ENCODE data around the gene KRTAP10-4.
"Not testable (repeated sequence)": the region's sequence is repeated elsewhere in the genome, so short reads cannot be mapped to it uniquely, and the experiment has no call there.

The KRTAP10-4 gene

DNA sequence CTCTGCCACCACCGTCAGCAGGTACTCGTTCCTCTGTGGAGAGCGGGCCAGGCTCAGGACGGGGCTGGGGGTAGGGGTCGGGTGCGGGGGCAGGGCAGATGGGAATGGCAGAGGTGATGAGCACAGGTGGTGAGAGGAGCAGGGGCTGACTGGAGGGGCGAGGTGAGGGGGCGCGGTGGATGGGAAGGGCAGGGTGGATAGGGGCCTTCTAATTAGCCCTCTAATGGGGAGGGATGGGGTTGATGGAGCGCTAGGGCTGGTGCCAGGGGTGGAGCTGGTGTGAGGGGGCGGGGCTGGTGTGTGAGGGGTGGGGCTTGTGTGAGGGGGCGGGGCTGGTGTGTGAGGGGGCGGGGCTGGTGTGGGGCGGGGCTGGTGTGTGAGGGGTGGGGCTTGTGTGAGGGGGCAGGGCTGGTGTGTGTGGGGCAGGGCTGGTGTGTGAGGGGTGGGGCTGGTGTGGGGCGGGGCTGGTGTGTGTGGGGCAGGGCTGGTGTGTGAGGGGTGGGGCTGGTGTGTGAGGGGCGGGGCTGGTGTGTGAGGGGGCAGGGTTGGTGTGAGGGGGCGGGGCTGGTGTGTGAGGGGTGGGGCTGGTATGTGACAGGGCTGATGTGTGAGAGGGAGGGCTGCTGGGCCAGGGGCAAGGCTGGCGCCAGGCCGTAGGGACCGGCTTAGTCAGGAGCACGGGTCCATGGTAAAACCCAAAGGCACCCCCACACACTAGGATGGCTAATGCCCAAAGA is 39.5 kb upstream of the KRTAP10-4 start:
- DNase-seq (ENCODE audit: low read depth in 2 of 2): no peak

DNA sequence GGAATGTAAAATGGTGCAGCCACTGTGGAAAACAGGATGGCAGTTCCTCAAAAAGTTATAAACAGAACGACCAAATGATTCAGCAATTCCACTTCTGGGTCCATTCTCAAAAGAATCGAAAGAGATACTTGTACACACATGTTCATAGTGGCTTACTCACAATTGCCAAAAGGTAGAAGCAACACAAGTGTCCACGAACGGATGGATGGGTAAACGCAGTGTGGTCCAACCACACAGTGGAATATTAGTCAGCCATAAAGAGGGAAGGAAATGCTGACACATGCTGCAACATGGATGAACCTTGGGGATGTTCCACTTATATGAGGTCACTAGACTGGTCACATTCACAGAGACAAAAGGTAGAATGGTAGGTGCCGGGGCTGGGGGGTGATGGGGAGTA is 38.8 kb upstream of the KRTAP10-4 start:
- no peak for DNase-seq (ENCODE audit: low read depth in 2 of 2)

DNA sequence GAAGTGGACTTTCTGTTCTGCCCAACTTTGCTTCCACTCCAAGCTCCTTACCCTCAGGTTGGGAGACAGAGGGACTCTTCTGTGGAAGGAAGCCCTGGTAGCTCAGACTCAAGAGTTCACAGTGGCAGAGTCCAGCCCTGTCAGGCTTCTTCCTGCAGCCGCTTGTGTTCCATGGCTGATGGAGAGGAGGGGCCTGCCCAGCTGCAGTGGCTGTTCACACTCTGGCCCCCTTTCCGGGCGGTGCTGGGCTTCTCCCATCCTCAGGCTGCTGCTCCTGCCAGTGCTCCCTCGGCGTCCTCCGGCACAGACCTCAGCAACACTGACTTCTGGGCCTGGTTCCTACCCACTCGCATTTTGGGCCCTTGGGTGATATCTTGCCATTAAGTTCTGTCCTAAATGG is 37.6 kb upstream of the KRTAP10-4 start:
- no peak for DNase-seq (ENCODE audit: low read depth in 2 of 2)

DNA sequence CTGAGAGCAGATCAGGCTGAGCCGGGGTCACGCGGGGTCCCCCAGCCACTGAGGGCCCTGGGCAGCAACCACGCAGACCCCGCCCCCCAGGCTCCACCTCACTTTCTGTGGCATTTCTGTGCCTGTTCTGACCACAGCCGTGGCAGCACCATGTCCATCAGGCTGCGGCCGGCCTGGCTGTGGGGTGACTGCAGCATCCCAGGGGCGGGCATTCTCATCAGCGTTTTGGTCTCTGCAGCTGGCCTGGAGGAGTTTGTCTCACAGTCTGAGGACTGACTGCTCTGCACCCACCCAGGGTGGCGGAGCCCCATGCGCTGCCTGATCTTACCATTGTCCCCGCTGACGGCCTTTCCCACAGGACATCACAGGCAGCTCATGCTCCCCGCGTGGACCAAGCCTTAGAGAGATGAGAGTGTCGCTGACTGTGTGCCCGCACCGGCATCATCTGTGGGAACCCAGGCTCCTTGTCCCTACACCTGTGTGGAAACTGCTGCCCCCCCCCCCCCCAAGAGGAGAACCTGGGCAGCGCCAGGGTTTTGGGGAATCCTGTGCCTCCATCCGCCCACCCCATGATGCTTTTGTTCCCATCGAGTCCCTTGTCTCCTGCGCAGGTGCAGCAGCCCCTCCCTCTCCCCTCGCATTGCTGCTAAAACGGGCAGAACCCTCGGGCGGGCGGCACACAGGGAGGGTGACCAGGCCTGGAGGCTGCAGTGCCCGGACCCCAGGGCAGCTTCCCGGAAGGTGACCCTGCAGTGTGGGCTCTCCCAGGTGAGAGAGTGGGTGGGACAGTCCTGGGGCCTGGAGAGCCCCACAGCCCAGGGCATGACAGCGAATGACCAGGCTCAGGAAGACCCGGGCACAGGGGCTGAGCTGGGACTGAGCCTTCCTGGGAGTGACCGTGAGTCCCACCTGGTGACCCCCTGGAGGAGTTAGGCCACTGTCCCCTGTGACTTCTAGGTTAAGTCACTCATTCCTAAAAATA is 35.3 kb upstream of the KRTAP10-4 start:
- no peak for DNase-seq (ENCODE audit: low read depth in 2 of 2)

DNA sequence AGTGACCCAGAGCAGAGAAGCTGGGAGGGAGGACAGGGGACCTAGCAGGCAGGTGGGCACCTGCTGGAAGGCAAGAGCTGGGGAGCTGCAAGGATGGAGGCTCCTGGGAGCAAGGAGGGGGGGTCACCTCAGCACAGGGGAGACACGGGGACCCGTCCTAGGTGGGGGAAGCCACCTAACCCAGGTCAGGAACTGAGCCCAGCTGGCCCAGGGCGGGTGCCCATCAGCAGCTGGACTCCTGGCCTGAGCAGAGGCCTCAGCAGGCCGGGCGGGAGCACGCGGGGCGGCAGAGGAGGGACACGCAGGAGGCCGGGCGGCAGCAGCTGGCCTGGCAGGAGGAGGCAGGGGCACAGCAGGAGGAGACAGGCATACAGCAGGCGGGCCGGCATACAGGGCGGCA is 34.5 kb upstream of the KRTAP10-4 start:
- DNase-seq (ENCODE audit: low read depth in 2 of 2): no peak

DNA sequence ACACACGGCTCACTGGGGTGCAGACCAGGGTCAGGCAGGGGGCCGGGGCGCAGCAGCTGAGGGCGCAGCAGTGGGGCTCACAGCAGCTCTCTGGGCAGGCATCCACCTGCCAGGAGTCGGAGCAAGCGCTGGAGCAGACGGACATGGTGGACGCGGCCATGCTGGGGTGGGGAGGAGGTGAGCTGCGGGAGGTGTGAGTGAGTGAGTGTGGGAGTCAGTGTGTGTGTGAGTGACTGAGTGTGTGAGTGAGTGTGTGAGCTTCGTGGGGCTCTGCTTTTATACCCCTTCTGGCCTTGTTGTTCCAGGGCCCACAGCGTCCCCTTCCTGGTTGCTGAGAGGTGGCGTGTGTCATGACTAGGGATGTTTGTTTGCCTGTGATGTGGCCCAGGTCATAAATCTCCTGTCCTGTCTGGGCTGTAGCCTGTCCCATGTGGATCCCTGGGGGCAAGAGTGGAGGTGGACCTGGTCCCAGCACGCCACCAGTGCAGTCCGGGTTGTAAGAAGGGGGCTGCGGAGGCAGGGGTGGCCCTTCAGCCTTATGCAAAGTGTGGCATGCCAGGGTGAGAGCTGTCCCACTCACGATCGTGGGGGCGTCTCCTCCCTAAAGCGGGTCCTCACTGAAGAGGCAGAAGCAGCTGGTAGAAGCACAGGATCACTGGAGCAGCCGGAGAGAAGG is 33.4 kb upstream of the KRTAP10-4 start, which contains the start of gene KRTAP10-1:
Gene KRTAP10-1 (minus strand): TSS at position 205 of the 676 bp plus-strand sequence. CDS start 45 bp downstream, at position 160.
- DNase-seq (ENCODE audit: low read depth in 2 of 2): no peak

DNA sequence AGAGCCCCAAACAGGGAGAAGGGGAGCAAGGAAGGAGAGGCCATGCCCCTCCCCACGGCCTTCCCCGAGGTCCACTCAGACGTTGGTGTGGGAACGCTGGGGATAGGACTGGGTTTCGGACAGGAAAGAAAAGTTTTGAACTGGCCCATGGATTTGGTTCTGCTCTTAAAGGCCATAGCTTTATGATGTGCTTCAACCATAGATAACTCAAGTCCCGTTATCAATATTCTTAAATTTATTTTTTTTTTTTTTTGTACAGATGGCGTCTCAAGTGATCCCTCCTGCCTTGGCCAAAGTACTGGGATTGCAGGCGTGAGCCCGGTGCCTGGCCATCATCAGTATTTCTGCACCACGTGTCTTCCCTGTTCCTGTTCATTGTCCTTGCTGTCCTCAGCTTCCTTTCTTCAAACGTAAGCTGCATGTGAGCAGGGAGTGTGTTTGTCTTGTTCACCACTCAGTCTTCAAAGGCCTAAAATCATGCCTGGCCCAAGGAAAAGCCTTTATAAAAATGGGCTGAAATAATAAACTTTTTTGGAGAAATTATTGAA is 32.7 kb upstream of the KRTAP10-4 start:
- no peak for DNase-seq (ENCODE audit: low read depth in 2 of 2)

DNA sequence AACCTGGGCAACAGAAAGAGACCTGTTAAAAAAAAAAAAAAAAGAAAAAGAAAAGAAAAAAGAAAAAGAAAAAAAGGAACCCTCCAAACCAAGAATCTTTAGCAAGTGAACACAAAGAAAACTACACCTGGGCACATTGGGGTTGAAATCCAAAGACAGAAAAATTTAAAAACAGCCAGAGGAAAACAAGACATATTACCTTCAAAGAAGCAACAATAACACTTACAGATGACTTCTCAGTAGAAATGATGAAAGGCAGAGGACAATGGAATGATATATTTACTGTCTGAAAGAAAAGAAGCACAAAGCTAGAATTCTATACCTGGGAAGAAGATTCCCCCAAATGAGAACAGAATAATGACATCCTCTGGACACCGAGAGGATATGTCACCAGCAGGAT is 30.8 kb upstream of the KRTAP10-4 start:
- DNase-seq (ENCODE audit: low read depth in 2 of 2): no peak

DNA sequence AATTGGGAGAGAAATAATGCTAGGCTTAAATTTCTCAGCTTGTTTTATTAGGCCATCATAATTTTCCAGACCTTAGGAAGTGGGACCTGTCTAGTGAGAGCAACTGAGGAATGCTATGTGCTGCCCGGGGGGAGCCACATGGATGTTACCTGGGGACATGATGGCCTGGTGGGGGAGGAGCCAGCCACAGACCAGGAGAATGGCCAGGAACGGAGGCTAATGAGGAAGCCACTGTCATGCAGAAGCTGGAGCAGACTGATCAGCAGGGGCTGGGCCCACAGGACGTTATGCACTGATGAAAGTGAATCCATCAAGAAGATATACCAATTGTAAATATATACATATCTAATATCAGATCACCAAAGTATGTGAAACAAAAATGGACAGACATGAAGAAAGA is 29.0 kb upstream of the KRTAP10-4 start:
- DNase-seq (ENCODE audit: low read depth in 2 of 2): no peak

DNA sequence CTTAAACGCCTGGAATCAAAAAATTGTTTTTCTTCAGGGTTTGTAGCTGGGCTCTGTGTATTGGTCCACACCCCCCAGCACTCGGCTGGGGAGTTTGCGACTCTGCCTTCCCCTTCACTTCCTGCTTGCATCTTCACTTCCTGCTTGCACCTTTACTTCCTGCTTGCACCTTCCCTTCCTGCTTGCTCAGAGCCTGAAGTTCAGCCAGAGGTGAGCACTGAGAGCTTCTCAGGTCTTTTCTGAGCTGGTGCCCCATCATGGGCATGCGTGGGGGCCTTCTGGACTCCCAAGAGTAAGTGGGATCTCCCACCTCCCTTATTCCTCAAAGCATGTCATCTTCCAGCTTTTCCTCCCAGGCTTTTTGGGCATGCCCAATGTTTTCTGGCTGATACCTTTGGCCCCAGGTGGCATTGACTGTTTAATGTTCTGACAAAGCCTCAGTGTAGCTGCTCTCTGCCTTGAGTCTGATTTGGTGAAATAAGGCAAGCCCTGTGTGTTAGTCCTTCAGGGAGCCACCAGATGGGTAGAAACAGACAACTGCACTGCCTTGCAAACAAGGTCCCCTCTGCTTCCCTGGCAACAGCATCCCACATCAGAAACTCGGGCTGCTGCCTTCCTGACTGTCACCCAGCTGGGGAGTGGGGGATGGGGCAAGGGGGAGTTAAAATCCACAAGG is 25.7 kb upstream of the KRTAP10-4 start:
- DNase-seq (ENCODE audit: low read depth in 2 of 2): no peak

DNA sequence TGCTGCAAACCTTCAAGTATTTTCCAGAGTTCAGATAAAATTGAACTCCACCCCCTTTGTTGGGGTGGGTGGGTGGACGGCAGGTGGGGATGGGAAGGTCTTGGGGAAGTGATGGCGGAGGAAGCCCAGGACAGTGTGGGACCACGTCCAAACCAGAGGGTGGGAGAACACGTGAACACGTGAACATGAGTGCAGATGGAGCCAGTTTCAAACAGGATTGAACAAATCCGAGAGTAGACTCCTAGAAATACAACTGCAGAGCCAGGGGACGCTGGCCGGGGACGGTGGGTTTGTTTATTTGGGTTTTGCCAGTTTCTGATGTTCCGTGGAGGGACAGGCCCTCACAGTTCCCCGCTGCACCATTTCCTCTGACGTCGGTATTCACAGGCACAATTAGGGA is 25.1 kb upstream of the KRTAP10-4 start:
- no peak for DNase-seq (ENCODE audit: low read depth in 2 of 2)

DNA sequence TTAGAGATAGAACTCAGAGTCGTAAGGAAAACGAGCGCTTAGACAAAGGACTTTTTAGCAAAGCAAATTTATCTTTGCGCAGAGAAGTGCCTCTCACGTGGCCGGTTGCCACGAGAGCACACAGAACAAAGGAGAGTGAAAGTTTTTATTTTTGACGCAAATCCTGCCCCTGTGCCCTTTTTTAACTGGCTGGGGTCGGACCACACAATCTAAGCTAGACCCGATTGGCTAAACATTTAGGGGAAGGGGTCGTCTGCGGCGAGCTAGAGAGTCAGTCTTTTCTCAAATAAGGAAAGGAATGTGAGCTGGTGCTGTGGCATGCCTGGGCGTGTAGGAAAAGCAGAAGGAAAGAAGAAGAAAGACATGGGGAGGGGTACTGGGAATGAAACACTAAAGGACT is 24.6 kb upstream of the KRTAP10-4 start:
- DNase-seq (ENCODE audit: low read depth in 2 of 2): no peak

DNA sequence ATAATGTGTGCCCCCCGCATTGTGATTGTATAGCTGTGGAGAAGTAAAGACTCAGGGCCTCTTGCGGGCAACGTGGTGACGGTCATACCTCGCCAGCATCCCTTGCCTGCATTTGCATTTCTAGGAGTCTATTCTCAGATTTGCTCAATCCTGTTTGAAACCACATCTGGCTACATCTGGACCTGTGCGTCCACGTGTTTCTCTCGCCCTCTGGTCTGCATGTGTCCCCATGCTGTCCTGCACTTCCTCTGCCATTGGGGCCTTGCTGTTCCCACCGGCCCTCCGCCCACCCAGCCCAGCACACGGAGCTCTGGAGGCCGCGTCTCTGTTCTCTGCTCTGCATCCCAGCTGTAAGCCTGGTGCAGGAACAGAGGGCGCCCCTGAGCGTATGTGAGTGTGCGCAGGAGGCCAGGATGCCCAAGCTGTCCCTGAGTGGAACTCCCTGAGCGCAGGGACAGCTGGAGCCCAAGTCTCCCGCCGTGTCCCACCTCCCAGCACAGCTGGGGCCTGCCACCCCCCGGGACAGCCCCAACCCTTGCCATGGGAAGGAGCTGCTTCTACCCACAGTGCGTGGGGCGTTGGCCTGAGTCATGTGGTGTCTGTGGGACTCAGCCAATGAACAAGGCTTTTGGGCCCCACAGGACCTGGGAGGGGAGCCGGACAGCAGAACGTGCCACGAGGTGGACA is 23.9 kb upstream of the KRTAP10-4 start:
- no peak for DNase-seq (ENCODE audit: low read depth in 2 of 2)

DNA sequence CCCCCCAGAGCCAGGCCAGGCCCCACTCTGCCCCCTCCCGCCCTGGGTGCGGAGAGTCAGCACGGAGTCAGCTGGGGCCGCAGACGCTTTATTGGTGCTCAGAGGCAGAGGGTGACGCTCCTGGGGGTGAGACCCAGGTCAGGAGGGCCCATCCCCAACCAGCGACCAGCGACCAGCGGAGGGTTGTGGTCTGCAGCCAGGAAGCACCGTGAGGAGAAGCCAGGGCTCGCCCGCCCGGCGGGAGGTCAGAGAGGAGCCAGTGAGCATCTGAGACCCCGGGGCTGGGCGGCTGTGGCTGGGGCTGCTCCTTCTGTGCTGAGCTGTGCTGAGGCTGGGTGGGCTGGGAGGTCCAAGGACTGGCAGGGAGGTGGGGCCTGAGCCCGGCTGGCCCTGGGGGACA is 23.2 kb upstream of the KRTAP10-4 start:
- not testable (repeated sequence) for DNase-seq (ENCODE audit: low read depth in 2 of 2)

DNA sequence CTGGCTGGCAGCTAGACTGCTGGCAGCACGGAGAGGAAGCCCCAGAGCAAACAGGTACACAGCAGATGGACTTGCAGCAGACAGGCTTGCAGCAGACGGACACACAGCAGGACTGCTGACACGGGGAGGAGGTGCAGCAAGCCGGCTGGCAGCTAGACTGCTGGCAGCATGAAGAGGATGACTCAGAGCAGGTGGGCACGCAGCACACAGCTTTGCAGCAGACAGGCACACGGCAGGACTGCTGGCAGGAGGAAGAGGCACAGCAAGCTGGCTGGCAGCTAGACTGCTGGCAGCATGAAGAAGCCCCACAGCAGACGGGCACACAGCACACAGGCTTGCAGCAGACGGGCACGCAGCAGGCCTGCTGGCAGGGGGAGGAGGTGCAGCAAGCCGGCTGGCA is 22.7 kb upstream of the KRTAP10-4 start:
- DNase-seq (ENCODE audit: low read depth in 2 of 2): no peak

DNA sequence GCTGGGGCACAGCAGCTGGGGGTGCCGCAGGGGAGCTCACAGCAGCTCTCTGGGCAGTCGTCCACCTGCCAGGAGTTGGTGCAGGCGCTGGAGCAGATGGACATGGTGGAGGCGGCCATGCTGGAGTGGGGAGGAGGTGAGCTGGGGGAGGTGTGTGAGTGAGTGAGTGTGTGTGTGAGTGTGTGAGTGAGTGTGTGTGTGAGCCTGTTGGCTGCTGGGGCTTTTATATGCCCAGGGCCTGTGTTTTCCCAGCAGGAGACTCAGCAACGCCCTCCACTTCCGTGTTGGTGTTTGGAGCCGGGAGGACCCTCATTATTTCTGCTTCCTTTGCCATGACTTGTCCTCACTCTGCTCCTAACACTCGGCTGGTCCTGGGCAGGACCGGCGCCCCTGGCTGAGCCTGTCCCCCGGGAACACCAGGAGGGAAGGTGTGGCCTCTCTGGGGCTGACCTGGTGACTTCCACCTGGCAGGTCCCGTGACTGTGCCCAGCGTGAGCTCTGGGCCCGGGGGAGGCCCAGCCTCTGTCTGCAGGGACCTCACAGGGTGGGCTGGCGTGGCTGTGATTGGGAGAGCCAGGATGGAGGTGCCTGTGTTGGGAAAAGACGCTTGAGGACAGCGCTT is 22.1 kb upstream of the KRTAP10-4 start, which contains the start of gene KRTAP10-2:
Gene KRTAP10-2 (minus strand): TSS at position 166 of the 622 bp plus-strand sequence. CDS start 47 bp downstream, at position 119.
- DNase-seq (ENCODE audit: low read depth in 2 of 2): no peak

DNA sequence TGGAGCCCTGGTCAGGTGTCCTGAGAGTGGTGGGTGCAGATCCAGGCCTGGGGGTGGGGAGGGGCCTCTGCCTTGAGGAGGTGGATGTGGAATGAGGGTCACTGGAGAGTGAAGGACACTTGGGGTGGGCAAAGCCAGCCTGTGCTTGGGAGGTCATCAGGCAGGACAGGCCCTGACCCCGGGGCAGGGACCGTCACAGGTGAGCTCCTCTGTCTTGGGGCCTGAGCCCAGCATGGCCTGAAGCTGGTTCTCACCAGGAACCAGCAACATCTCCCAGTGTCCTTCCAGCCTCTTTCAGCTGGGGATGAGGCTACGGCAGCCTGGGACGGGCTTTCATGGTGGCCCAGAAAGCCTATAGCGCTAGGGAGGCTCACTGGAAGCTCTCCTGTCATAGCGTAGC is 21.4 kb upstream of the KRTAP10-4 start:
- no peak for DNase-seq (ENCODE audit: low read depth in 2 of 2)

DNA sequence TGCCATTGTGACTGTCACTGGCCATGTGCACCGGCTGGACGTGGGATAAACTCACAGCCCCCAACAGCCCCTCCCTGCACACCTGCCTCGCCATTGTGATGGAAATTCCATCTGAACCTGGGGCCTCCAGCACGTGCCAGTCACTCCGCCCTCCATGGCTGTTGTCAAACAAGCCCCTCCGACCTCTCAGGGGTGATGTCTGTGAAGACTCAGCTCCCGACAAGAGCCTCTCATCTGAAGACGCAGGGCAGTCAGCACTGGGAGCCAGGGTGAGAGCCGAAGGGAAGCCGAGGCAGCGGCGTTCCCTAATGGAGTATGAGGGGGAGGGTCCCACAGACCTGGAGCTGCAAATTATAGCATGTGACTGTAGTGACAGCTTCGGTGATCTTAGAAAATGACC is 20.8 kb upstream of the KRTAP10-4 start:
- no peak for DNase-seq (ENCODE audit: low read depth in 2 of 2)

DNA sequence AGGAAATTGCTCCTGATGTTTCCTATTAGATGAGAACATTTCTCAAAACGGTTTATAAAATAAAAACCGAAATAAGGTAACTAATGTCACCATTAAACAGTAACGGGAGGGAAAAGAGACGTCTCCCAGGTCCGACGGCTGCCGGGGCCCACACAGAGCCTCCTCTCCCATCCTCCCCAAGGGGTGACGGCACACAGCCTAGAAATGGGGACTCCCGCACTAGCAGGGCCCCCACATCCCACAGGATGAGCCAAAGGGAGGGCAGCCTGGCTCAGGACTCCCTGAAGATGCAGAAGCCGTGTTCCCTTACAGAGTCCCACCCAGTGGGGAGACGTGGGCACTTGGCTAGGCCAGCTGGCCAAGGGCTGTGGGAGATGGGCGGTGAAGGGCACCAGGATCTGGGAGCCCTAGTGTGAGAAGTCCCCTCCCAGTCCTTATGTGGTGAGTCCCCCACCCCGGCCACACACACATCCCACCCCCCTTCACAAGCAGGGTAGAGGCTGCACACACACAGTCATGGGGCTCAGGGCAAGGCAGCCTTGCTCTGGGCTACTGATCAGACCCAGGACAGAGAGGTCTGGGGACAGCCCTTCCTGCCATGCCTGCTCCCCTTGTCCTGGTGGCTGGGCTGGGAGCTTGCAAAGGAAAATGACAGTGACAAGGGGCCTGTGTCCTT is 18.2 kb upstream of the KRTAP10-4 start:
- DNase-seq (ENCODE audit: low read depth in 2 of 2): no peak

DNA sequence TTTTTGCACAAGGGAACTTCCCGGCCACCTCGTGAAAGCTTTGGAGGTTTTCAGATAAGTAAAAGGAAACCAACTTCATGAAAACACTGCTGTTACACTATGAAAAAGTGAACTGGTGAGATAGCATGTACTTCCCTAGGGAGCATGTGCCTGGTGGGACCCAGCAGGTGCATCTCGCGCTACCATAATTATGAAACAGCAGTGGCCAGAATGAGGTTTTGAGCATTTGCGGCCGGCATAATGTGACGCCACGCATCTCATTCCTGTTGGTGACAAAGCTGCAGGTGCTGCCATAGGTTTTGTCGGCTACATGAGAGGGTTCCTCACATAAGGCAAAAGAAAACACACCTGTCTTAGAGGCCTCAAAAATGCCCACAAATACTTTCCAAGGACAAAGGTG is 16.6 kb upstream of the KRTAP10-4 start:
- DNase-seq (ENCODE audit: low read depth in 2 of 2): no peak

Data from stimulated activated CD4-positive, alpha-beta T cell treated with anti-CD3 and anti-CD28 coated beads, Interleukin-15, amount 100 ng/mL, for 48 hours (primary cell).